ENCODE data around the gene ELMO1. TPM values are rescaled to one million over a fixed set of nuclear protein-coding genes. Genes with fewer than 3 reads are reported as not detected.

ELMO1 gene
- total and polyA plus RNA-seq, 2 experiments from 2014 or later, result 6.5 to 24.9 TPM

- no peaks in the 10 kb centered on the region for H3K27me3 Mint-ChIP-seq (ENCODE audit: insufficient read depth, low read depth, poor library complexity)
- no peak overlapping the region for H3K4me2 ChIP-seq
- H3F3A ChIP-seq (replicated peaks; ENCODE audit: low read depth), result no peaks in the 10 kb centered on the region
- H3K4me1 Mint-ChIP-seq, result peaks cover 6% of the 10 kb centered on the region
- no peak overlapping the region for H3K27ac ChIP-seq (ENCODE audit: low read depth)
- peaks cover 8% of the 10 kb centered on the region; the same call in 2 of the 3 replicates for H3K36me3 Mint-ChIP-seq (ENCODE audit: low read depth)
- no peak overlapping the region for H2AFZ ChIP-seq
- H3K9me2 ChIP-seq (ENCODE audit: insufficient read depth), result peaks cover 35% of the 10 kb centered on the region
- DNase-seq (ENCODE audit: low spot score) (no peak), ATAC-seq (no peak)
- H3K27me3 ChIP-seq (ENCODE audit: insufficient read depth), result no peaks in the 10 kb centered on the region
- no peaks in the 10 kb centered on the region for H3K79me2 ChIP-seq (replicated peaks; ENCODE audit: insufficient read depth)
- H3K36me3 ChIP-seq (ENCODE audit: insufficient read depth), result no peaks in the 10 kb centered on the region
- H3K4me3 ChIP-seq, result no peak overlapping the region
- no peaks in the 10 kb centered on the region for H4K20me1 ChIP-seq (replicated peaks; ENCODE audit: insufficient read depth)
- H3K4me3 Mint-ChIP-seq, result no peak overlapping the region
- no peak overlapping the region for H3K27ac Mint-ChIP-seq
- peaks cover 4% of the 10 kb centered on the region; the same call in 1 of the 2 replicates for H3K4me1 ChIP-seq (ENCODE audit: insufficient read depth)
- peaks cover 3% of the 10 kb centered on the region for H3K9me3 Mint-ChIP-seq
- TF ChIP-seq NANOG (IDR thresholded peaks at IDR 0.05; ENCODE audit: borderline replicate concordance) (no peak), CTCF (conservative IDR thresholded peaks at IDR 0.05; ENCODE audit: low read depth in 2 of 2) (no peak), REST (IDR thresholded peaks at IDR 0.05; ENCODE audit: unreplicated experiment) (no peak)
Measured at GRCh38 chr7:36955456-36956129, 493.1 kb downstream of the ELMO1 start.

- Mint-ChIP-seq H3K4me1 (peaks cover 18% of the 10 kb centered on the region), H3K4me3 (no peak overlapping the region), H3K27me3 (ENCODE audit: insufficient read depth, low read depth, poor library complexity) (peaks cover 6% of the 10 kb centered on the region), H3K36me3 (ENCODE audit: low read depth) (peaks cover 12% of the 10 kb centered on the region; the same call in 2 of the 3 replicates), H3K9me3 (peaks cover 3% of the 10 kb centered on the region), H3K27ac (no peak overlapping the region)
- ATAC-seq (no peak), DNase-seq (ENCODE audit: low spot score) (no peak)
- H3K36me3 ChIP-seq (ENCODE audit: insufficient read depth), result no peaks in the 10 kb centered on the region
- H4K20me1 ChIP-seq (replicated peaks; ENCODE audit: insufficient read depth), result no peaks in the 10 kb centered on the region
- H3F3A ChIP-seq (replicated peaks; ENCODE audit: low read depth), result no peaks in the 10 kb centered on the region
- peaks cover 30% of the 10 kb centered on the region for H3K9me2 ChIP-seq (ENCODE audit: insufficient read depth)
- H3K4me1 ChIP-seq (ENCODE audit: insufficient read depth), result peaks cover 6% of the 10 kb centered on the region; the same call in 1 of the 2 replicates
- no peaks in the 10 kb centered on the region for H3K27me3 ChIP-seq (ENCODE audit: insufficient read depth)
- no peaks in the 10 kb centered on the region for H3K79me2 ChIP-seq (replicated peaks; ENCODE audit: insufficient read depth)
- no peak overlapping the region for H3K4me3 ChIP-seq
- H3K27ac ChIP-seq (ENCODE audit: low read depth), result no peak overlapping the region
- no peak overlapping the region for H3K4me2 ChIP-seq
- no peak overlapping the region for H2AFZ ChIP-seq
- TF ChIP-seq ZNF462 (CRISPR knock-in tag; IDR thresholded peaks at IDR 0.05), result no peak
- TF ChIP-seq REST (IDR thresholded peaks at IDR 0.05; ENCODE audit: unreplicated experiment), result no peak
Measured at GRCh38 chr7:36951257-36951697, 497.4 kb downstream of the ELMO1 start.

Measured in GM23338 (cell line).